Measurements from ENCODE around the gene FOXP2. TPM values are rescaled to one million over a fixed set of nuclear protein-coding genes. Genes with fewer than 3 reads are reported as not detected.

The FOXP2 gene
- total and polyA plus RNA-seq, 2 experiments from 2014 or later: 10.0 to 14.7 TPM

- Histone ChIP-seq H4K20me1 (ENCODE audit: insufficient read depth, poor library complexity, severe bottlenecking) (no peaks in the 10 kb centered on the region), H3K9me3 (ENCODE audit: low read depth) (no peaks in the 10 kb centered on the region), H3K36me3 (replicated peaks; ENCODE audit: insufficient read depth, low read depth) (no peaks in the 10 kb centered on the region), H3K27ac (no peak overlapping the region), H3K4me3 (no peak overlapping the region), H3K9me2 (replicated peaks; ENCODE audit: insufficient read depth) (no peaks in the 10 kb centered on the region), H3K79me2 (no peaks in the 10 kb centered on the region), H3K27me3 (no peaks in the 10 kb centered on the region), H3K4me2 (no peak overlapping the region), H3K4me1 (ENCODE audit: insufficient read depth) (no peaks in the 10 kb centered on the region), H2AFZ (no peak overlapping the region)
- whole genome bisulfite sequencing (ENCODE audit: low lambda C conversion rate, missing lambda C conversion rate): 80% methylated on average over 4 of the region's 4 CpGs
- DNase-seq (ENCODE audit: low spot score): no peak
- TF ChIP-seq CTCF (IDR thresholded peaks at IDR 0.05; ENCODE audit: poor library complexity) (no peak), EZH2 (IDR thresholded peaks at IDR 0.05; ENCODE audit: borderline replicate concordance) (no peak), EZH2phosphoT487 (IDR thresholded peaks at IDR 0.05; ENCODE audit: low read depth, severe bottlenecking, unreplicated experiment) (no peak)
These were observed 306.1 kb downstream of the FOXP2 start for GRCh38 chr7:114720725-114721124.

- TF ChIP-seq CTCF (IDR thresholded peaks at IDR 0.05; ENCODE audit: poor library complexity) (no peak), EZH2 (IDR thresholded peaks at IDR 0.05; ENCODE audit: borderline replicate concordance) (no peak), EZH2phosphoT487 (IDR thresholded peaks at IDR 0.05; ENCODE audit: low read depth, severe bottlenecking, unreplicated experiment) (no peak)
- no peak for DNase-seq (ENCODE audit: low spot score)
- H3K27ac ChIP-seq: no peak overlapping the region
- H4K20me1 ChIP-seq (ENCODE audit: insufficient read depth, poor library complexity, severe bottlenecking): no peaks in the 10 kb centered on the region
- no peak overlapping the region for H2AFZ ChIP-seq
- H3K27me3 ChIP-seq: no peaks in the 10 kb centered on the region
- H3K9me3 ChIP-seq (ENCODE audit: low read depth): no peaks in the 10 kb centered on the region
- H3K4me1 ChIP-seq (ENCODE audit: insufficient read depth): no peaks in the 10 kb centered on the region
- no peaks in the 10 kb centered on the region for H3K36me3 ChIP-seq (replicated peaks; ENCODE audit: insufficient read depth, low read depth)
- no peaks in the 10 kb centered on the region for H3K9me2 ChIP-seq (replicated peaks; ENCODE audit: insufficient read depth)
- no peak overlapping the region for H3K4me2 ChIP-seq
- H3K79me2 ChIP-seq: no peaks in the 10 kb centered on the region
- no peak overlapping the region for H3K4me3 ChIP-seq
These were observed 307.9 kb downstream of the FOXP2 start for GRCh38 chr7:114722562-114722961.

- Histone ChIP-seq H3K9me2 (replicated peaks; ENCODE audit: insufficient read depth) (no peaks in the 10 kb centered on the region), H4K20me1 (ENCODE audit: insufficient read depth, poor library complexity, severe bottlenecking) (no peaks in the 10 kb centered on the region), H3K79me2 (no peaks in the 10 kb centered on the region), H3K4me1 (ENCODE audit: insufficient read depth) (no peaks in the 10 kb centered on the region), H3K9me3 (ENCODE audit: low read depth) (no peaks in the 10 kb centered on the region), H3K27me3 (no peaks in the 10 kb centered on the region), H2AFZ (no peak overlapping the region), H3K36me3 (replicated peaks; ENCODE audit: insufficient read depth, low read depth) (no peaks in the 10 kb centered on the region), H3K4me2 (no peak overlapping the region), H3K4me3 (no peak overlapping the region), H3K27ac (no peak overlapping the region)
- 78% methylated on average over 1 of the region's 1 CpG for WGBS (ENCODE audit: low lambda C conversion rate, missing lambda C conversion rate)
- TF ChIP-seq CTCF (IDR thresholded peaks at IDR 0.05; ENCODE audit: poor library complexity) (no peak), EZH2phosphoT487 (IDR thresholded peaks at IDR 0.05; ENCODE audit: low read depth, severe bottlenecking, unreplicated experiment) (no peak), EZH2 (IDR thresholded peaks at IDR 0.05; ENCODE audit: borderline replicate concordance) (no peak)
- no peak for DNase-seq (ENCODE audit: low spot score)
These were observed 308.7 kb downstream of the FOXP2 start for GRCh38 chr7:114723308-114723707.

GRCh38 chr7:114740095-114740494 lies 325.5 kb downstream of the FOXP2 start:
- Histone ChIP-seq H3K27me3 (no peaks in the 10 kb centered on the region), H3K4me3 (no peak overlapping the region), H3K36me3 (replicated peaks; ENCODE audit: insufficient read depth, low read depth) (no peaks in the 10 kb centered on the region), H4K20me1 (ENCODE audit: insufficient read depth, poor library complexity, severe bottlenecking) (no peaks in the 10 kb centered on the region), H3K9me2 (replicated peaks; ENCODE audit: insufficient read depth) (no peaks in the 10 kb centered on the region), H3K4me2 (no peak overlapping the region), H3K79me2 (no peaks in the 10 kb centered on the region), H3K4me1 (ENCODE audit: insufficient read depth) (no peaks in the 10 kb centered on the region), H3K9me3 (ENCODE audit: low read depth) (no peaks in the 10 kb centered on the region), H3K27ac (no peak overlapping the region), H2AFZ (no peak overlapping the region)
- TF ChIP-seq EZH2 (IDR thresholded peaks at IDR 0.05; ENCODE audit: borderline replicate concordance): no peak
- TF ChIP-seq EZH2phosphoT487 (IDR thresholded peaks at IDR 0.05; ENCODE audit: low read depth, severe bottlenecking, unreplicated experiment): no peak
- no peak for TF ChIP-seq CTCF (IDR thresholded peaks at IDR 0.05; ENCODE audit: poor library complexity)
- 84% methylated on average over 2 of the region's 2 CpGs for WGBS (ENCODE audit: low lambda C conversion rate, missing lambda C conversion rate)
- DNase-seq (ENCODE audit: low spot score): no peak
